Measurements from ENCODE around the gene TEAD4. TPM values are rescaled to one million over a fixed set of nuclear protein-coding genes. Genes with fewer than 3 reads are reported as not detected.

Gene TEAD4
- total and polyA plus RNA-seq, 8 donors, result 17.4 to 43.8 (median 29.5) TPM

GRCh38 chr12:3076730-3077571 lies 117.8 kb downstream of the TEAD4 start, which contains the start of gene TSPAN9:
Gene TSPAN9 (plus strand): TSS chr12:3077379. CDS start chr12:3201194, 123,815 bp downstream.
- no peaks in the 10 kb centered on the region for H3K9me3 ChIP-seq
- ATAC-seq (peak; percentile 90 to 92 (median 91)), FAIRE-seq (no peak), DNase-seq (peak; percentile 81 to 94 (median 88))
- peak within 1 kb of the TSS; percentile 51 to 80 (median 68) for H3K4me3 ChIP-seq
- peaks cover 0 to 8% (median 0%) of the 10 kb centered on the region in 3 donors for H3K4me1 ChIP-seq
- H3K36me3 ChIP-seq, result no peaks in the 10 kb centered on the region
- peak within 1 kb of the TSS; percentile 76 to 87 (median 82) for H3K27ac ChIP-seq
- no peaks in the 10 kb centered on the region for H3K27me3 ChIP-seq
- no peak for TF ChIP-seq CTCF (IDR thresholded peaks at IDR 0.05)
- intact Hi-C loops (cut with DNase I), result loop anchor here in 2 of 3 donors (10.0 kb wide), 2 partner anchors 128 to 198 kb away; no protein-coding TSS in a partner anchor
- WGBS, 2 donors, result 0 to 1% methylated on average over 40 to 95 of the region's 95 CpGs

GRCh38 chr12:3077572-3078081 lies 118.4 kb downstream of the TEAD4 start:
- intact Hi-C loops (cut with DNase I), result loop anchor here in 2 of 3 donors (10.0 kb wide), 2 partner anchors 127 to 197 kb away; no protein-coding TSS in a partner anchor
- FAIRE-seq, result no peak

GRCh38 chr12:3078086-3078820 lies 119.1 kb downstream of the TEAD4 start:
- no peaks in the 10 kb centered on the region for H3K36me3 ChIP-seq
- intact Hi-C loops (cut with DNase I), result loop anchor here in 2 of 3 donors (10.0 kb wide), 2 partner anchors 127 to 197 kb away; no protein-coding TSS in a partner anchor
- FAIRE-seq (no peak), DNase-seq (no peak), ATAC-seq (no peak)
- no peak for TF ChIP-seq CTCF (IDR thresholded peaks at IDR 0.05)
- H3K27me3 ChIP-seq, result no peaks in the 10 kb centered on the region
- peaks cover 0 to 11% (median 0%) of the 10 kb centered on the region in 3 donors for H3K4me1 ChIP-seq
- H3K27ac ChIP-seq, result peak overlapping the region in 1 of 4 donors; percentile 62
- WGBS, 2 donors, result 42% methylated on average over 10 of the region's 10 CpGs
- H3K9me3 ChIP-seq, result no peaks in the 10 kb centered on the region
- H3K4me3 ChIP-seq, result peak overlapping the region in 3 of 4 donors; percentile 63 to 80 (median 72)

More at GRCh38 chr12:3077572-3078081, 118.4 kb downstream of the TEAD4 start:
- no peak for TF ChIP-seq CTCF (IDR thresholded peaks at IDR 0.05)
- peaks cover 0 to 11% (median 0%) of the 10 kb centered on the region in 3 donors for H3K4me1 ChIP-seq
- ATAC-seq, result peak in 2 of 4 donors; percentile 4 to 7
- 0 to 3% methylated on average over 15 to 32 of the region's 32 CpGs for WGBS, 2 donors
- H3K27me3 ChIP-seq, result no peaks in the 10 kb centered on the region
- no peaks in the 10 kb centered on the region for H3K9me3 ChIP-seq
- no peaks in the 10 kb centered on the region for H3K36me3 ChIP-seq
- peak overlapping the region in 3 of 4 donors; percentile 62 to 87 (median 85) for H3K27ac ChIP-seq
- H3K4me3 ChIP-seq, result peak overlapping the region; percentile 51 to 80 (median 68)
- DNase-seq, result peak in 4 of 6 donors; percentile 34 to 82 (median 54)

DNA sequence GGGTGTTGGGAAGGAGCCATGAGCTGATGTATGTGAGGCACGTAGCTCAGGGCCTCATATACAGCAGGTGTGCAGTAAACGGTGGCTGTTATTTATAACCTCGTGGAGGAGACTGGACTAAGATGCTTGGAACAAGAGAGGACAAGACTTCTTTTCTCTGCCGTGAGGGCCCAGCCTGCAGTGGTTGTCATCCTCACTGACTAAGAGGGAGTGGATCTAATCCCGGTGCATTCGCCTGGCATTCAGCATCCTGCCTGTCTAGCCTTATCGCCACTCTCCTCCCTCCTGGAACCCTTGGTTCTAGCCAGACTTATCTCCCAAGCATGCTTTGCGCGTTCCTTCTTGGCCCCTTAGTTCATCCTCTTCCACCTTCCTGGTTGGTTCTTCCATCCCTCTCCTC lies 121.9 kb downstream of the TEAD4 start:
- Histone ChIP-seq H3K4me1 (peaks cover 0 to 11% (median 0%) of the 10 kb centered on the region in 3 donors), H3K27me3 (no peaks in the 10 kb centered on the region), H3K36me3 (no peaks in the 10 kb centered on the region), H3K27ac (no peak overlapping the region), H3K4me3 (no peak overlapping the region), H3K9me3 (no peaks in the 10 kb centered on the region)
- 85 to 91% methylated on average over 9 of the region's 9 CpGs for WGBS, 2 donors
- no peak for TF ChIP-seq CTCF (IDR thresholded peaks at IDR 0.05)
- intact Hi-C loops (cut with DNase I), result no loop called here
- no peak for ATAC-seq
- FAIRE-seq, result no peak
- DNase-seq, result no peak
